Dermis microvascular lymphatic vessel endothelial cell (primary cell): ENCODE measurements around the gene FIBCD1. TPM values are rescaled to one million over a fixed set of nuclear protein-coding genes. Genes with fewer than 3 reads are reported as not detected.
"Not testable (repeated sequence)": the region's sequence is repeated elsewhere in the genome, so short reads cannot be mapped to it uniquely, and the experiment has no call there.

ENCODE experiments used
- DNase-seq, 2 donors: peaks; one replicate each; pipeline versions ENCODE4 v3.0.0 to v3.0.0-alpha.2; 2010; ENCODE audit warnings: low read depth in 2 of 2
- total RNA-seq: library from RNA; depleted of rRNA; stranded (reverse); fragments of >200 nt; gene quantifications from 2 replicates; pipeline ENCODE4 v1.2.1, GENCODE V29; 2014

Gene FIBCD1
- total RNA-seq, 1 donor from 2014 or later = under 0.01 TPM

DNA sequence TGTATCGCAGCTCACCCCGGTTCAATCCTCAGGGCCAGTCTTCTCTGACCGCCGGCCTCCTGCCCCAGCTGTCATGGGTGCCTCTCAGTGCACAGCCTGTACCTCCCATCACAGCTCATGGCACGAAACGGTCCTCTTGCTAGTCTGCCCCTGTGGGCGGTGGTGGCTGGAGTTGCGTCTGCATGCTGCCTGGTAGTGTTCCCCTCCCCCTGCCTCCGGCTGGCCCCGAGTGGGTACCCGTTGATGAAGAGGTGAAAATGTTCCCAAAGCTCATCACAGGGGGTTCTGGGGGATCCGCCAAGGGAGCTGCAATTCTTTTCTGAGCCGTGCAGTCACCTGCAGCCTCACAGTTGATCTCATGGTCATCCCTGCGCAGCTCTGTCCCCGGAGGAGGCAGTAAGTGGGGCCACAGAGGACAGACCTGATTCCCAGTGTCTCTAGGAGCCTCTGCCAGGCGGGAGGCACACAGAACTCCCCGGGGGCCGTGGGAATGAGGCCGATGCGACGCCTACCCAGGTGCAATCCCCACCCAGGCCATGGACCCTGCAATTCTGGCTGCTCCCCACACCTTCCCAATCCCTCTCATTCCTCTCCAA, 34.7 kb upstream of the FIBCD1 start:
- DNase-seq = no peak

DNA sequence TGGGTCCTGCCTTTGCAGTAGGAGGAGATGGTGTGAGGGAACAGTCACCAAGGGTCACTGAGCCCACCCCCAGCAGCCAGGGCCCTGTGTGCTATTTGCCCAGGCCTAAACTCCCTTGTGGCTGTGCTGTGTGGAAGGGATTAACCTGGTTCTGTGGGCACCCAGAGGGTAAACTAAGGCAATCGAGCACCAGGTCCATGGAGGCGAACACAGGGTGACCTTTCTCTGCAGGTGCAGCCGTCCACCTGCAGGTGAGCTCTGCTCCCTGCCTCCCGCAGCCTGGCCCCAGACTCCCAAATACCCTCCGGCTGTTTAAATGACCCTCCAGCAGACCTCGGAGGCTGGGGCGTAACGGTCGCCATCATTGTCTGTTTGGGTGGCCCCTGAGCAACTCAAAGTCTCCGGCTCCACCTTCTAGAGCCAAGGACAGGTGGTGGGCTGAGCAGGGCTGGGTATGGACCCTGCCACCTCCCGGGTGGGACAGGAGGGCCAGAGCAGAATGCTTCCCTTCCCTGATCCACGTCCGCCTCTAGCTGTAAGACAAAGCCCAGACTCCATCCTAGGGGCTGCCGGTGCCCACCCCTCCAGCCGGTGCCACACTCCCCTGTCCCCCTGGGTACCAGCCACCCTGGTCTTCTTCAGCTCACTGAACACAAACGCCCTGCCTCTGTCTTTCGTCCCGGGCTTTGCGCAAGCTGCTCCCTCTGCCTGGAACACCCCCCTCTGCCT, 34.1 kb upstream of the FIBCD1 start:
- DNase-seq = no peak

DNA sequence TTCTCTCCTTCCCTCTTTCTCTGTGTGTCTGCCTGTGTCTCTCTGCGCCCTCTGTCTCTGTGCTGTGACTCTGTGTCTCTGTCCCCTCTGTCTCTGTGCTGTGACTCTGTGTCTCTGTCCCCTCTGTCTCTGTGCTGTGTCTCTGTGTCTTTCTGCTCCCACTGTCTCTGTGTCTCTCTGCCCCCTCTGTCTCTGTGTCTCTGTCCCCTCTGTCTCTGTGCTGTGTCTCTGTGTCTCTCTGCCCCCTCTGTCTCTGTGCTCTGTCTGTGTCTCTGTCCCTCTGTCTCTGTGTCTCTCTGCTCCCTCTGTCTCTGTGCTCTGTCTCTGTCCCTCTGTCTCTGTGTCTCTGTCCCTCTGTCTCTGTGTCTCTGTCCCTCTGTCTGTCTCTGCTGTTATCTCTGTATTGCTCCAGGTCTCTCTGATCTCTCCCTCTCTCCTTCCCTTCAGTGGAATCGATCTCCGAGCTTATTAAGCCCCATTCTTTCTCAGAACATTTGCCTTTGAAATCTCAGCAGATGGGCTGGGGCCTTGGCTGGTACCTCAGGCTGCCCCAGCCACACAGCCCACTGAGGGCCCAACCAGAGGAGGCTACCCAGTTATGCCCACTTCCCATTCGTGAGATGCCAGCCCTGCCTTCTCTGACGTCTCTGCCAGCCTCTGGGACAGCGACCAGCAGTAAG, 33.4 kb upstream of the FIBCD1 start:
- DNase-seq = no peak

GRCh38 chr9:130971294-130971849, 32.3 kb upstream of the FIBCD1 start:
- DNase-seq = peak in 1 of 2 donors; percentile 8

GRCh38 chr9:130970855-130971254, 31.8 kb upstream of the FIBCD1 start:
- DNase-seq = no peak

GRCh38 chr9:130970052-130970451, 31.0 kb upstream of the FIBCD1 start:
- no peak for DNase-seq

GRCh38 chr9:130965680-130966079, 26.6 kb upstream of the FIBCD1 start:
- no peak for DNase-seq

GRCh38 chr9:130963916-130964315, 24.9 kb upstream of the FIBCD1 start:
- no peak for DNase-seq

DNA sequence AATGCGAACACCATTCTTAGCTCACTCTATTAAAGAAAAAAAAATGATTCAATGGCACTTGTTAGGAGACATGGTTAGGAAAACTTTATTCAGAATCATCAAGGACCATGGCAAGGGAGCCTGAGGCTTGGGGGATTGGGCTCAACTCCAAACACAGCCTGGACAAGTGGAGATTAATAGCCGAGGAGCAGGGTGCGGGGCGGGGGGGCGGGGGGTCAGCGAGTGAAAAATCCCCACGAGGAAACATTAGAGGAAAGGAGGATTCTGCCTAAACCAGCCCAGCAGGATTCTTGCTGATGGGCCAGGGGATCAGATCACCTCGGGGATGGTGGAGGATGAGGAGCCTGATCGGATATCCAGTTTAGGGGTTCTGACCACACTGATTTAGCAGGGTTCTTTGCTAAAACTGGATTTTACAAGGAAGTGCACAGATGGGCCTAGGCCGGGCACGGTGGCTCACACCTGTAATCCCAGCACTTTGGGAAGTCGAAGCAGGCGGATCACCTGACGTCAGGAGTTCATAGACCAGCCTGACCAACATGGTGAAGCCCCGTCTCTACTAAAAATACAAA, 24.4 kb upstream of the FIBCD1 start:
- DNase-seq = no peak

GRCh38 chr9:130962418-130963316, 23.6 kb upstream of the FIBCD1 start:
- peak; percentile 46 to 93 for DNase-seq

DNA sequence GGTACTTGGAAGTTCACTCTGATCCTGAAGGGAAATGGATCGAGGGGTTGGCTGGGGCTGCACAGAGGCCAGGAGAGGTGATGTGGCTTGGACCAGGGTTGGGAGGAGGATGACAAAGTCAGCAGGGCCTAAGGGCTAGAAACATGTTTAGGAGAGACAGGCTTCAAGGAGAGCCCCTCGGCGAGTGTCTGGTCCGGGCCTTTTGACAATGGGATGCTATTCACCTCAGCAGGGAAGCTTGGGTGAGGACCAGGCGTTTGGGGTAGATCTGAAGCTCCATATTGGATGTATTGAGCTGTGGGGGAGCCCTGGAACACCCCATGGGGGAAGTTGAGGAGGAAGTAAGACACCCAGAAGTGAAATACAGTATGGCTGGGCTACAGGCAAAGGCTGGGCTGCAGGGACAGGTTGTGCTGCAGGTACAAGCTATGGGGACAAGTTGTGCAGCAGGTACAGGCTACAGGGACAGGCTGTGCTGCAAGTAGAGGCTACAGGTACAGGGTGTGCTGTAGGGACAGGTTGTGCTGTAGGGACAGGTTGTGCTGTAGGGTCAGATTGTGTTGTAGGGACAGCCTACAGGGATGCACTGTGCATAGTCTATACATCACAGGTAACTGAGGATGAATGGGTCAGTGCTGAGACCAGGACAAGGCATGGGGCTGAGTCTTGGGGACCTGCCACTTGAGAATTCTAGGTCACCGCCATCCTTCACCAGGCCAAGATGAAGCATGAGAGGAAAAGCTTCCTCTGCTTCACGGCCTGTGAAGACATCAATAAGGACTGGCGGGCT, 22.7 kb upstream of the FIBCD1 start:
- no peak for DNase-seq

GRCh38 chr9:130960522-130961378, 21.7 kb upstream of the FIBCD1 start:
- no peak for DNase-seq

- no peak for DNase-seq
Measured at GRCh38 chr9:130959809-130960334, 20.8 kb upstream of the FIBCD1 start.

DNA sequence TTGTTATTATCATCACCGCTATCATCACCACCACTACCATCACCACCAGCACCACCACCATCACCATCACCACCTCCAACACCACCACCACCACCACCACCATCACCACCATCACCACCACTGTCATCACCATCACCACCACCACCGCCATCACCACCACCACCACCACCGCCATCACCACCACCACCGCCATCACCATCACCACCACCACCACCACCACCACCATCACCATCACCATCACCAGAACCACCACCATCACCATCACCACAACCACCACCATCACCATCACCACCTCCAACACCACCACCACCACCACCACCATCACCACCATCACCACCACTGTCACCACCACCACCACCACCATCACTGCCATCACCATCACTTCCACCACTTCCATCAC, 19.5 kb upstream of the FIBCD1 start:
- DNase-seq = not testable (repeated sequence)

DNA sequence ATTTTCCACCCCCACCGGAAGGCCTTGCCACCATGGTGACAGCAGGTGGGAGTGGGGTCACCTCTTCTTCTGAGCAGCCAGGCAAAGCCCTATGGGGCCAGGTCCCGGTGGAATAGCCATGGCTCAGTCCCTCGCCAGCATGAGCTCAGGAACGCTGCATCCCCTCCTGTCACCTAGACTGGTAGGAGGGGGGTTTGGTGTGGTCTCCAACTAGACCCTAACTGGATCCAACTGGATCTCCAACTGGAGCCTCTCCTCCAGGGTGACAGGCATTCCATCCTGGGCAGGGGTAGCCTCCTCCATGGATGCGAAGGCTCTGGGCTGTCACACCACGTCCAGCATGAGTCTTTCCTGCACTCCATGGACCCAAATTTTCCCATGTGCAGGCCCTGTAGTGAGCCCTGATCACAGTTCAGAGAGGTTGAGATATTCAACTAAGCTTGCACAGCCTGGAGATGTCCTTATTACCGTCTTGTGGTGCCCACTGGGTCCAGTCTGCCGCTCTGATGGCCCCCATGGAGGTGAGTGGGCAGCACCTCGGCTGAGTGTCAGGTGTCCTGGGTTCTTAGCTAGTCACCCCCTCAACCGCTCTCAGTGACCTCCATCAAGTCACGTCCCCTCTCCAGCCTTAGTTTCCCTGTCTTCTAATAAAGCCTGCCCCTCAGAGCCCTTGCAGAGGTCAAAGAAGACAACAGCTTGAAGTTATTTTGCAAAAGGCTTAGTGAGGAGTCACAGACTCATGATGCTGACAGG, 18.6 kb upstream of the FIBCD1 start:
- no peak for DNase-seq

DNA sequence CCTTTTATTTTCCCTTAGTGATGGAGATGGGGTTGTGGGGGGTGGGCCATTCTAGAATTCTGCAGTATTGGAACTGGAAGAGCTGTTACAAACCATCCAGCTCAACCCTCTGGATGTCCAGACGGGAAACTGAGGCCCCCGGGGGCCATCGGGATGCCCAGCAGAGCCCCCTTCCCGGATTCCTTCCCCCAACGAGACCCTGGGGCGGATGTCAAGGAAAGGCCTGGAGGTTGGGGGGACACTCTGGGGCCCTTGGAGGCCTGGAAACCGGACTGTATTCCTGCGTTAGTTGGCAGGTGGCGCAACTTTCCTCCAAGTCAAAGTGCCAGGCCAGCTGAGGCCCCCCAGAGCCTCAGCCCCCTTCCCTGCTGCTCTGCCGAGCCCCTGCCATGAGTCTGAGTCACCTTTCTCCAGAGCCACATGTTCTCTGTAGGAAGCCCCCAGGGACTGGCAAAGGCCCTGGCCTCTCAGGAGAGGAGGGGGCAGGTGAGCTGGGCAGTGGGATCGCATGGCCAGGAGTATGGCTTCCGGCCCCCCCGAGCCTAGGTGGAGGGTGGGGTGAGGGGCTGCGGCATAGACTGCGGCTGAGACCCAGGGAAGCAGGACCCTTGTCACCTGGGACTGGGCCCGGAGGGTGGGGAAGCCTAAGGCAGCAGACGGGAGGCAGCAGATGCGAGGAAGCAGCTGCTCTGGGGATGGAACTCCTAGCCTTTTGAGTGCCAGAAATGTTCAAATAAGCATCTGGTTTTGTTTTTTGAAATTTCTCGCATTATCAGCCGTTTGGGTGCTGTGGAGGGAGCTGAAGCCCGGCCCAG, 17.8 kb upstream of the FIBCD1 start:
- no peak for DNase-seq

DNA sequence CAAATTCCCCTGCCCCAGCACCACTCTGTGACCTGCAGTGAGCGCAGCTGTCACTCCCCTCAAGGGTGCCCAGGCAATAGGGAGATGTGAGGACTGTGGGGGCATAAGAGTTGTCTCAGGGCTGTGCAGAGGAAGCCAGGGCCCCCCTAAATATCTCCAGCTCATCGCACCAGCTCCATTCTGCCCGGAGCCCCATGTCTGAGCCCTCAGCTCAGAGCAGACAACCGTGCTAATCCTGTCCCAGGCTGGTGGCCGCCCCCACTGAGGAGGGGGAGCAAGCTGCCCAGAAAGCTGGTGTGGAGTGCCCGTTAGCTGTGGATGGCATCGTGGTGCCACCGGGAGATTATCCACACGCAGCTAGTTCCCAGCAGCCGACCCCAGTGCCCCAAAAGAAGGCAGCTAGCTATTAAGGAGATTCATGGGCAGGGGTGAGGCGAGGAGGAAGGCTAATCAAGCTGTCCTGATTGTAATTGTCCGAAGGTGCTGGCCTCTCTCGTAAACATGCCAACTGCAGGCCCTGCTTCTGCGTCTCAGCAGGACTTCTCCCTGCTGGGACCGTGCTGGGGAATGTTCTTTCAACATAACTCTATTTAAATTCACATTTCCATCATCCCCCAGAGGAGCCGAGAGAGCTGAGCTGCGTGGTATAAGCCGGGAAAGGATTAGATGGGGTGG, 17.0 kb upstream of the FIBCD1 start:
- no peak for DNase-seq
